ENCODE data around the gene NOD1. TPM values are rescaled to one million over a fixed set of nuclear protein-coding genes. Genes with fewer than 3 reads are reported as not detected.
"Not testable (repeated sequence)": the region's sequence is repeated elsewhere in the genome, so short reads cannot be mapped to it uniquely, and the experiment has no call there.

NOD1 gene
- 5.4 and 7.0 TPM in 2 replicates for total RNA-seq (2022)
- Bru-seq, nascent RNA: percentile 56 among the genes with signal in this experiment
- BruChase-seq, experiment 1, labeled RNA remaining after a 2-hour chase: percentile 55 among the genes with signal in this experiment
- BruChase-seq, experiment 2, labeled RNA remaining after a 6-hour chase: percentile 52 among the genes with signal in this experiment
- long read RNA-seq, partial matches to known transcripts: 2 of 8 reads
- long read RNA-seq, other reads (novel, unspliced or antisense): 5 of 8 reads

GRCh38 chr7:30478349-30479201 is at the start of gene NOD1:
Gene NOD1 (minus strand): TSS chr7:30478784. CDS start chr7:30456921, 21,863 bp downstream.
- peak; percentile 72 to 84 for DNase-seq
- intact Hi-C loops (cut with micrococcal nuclease; ENCODE audit: unreplicated experiment): loop anchor here (2.0 to 10.0 kb wide), 3 partner anchors 26 to 194 kb away; partner anchors contain the start of genes GGCT and ZNRF2
- H3K4me1 ChIP-seq: 0 out of 2 replicates have a peak, but pooled peaks cover 10% of the 10 kb centered on the region
- peak in 1 of 2 experiments; percentile 1 for TF ChIP-seq CTCF (IDR thresholded peaks at IDR 0.05; ENCODE audit: insufficient read depth in 1 of 2, low read depth in 1 of 2, low read length in 1 of 2, severe bottlenecking in 1 of 2, unreplicated experiment in 1 of 2)
- Mint-ChIP-seq H3K9me3 (ENCODE audit: unreplicated experiment) (no peaks in the 10 kb centered on the region), H3K36me3 (ENCODE audit: insufficient read depth, unreplicated experiment) (no peaks in the 10 kb centered on the region), H3K4me3 (ENCODE audit: unreplicated experiment) (peak within 1 kb of the TSS; percentile 82), H3K27ac (ENCODE audit: unreplicated experiment) (peak within 1 kb of the TSS; percentile 55), H3K27me3 (ENCODE audit: insufficient read depth, unreplicated experiment) (no peaks in the 10 kb centered on the region), H3K4me1 (ENCODE audit: low read depth, unreplicated experiment) (peaks cover 10% of the 10 kb centered on the region)
- CTCF ChIA-PET: interaction anchor here (1.1 to 1.4 kb wide), 2 partner anchors 9 to 13 kb away, joined by 3 to 4 read pairs; no protein-coding TSS in a partner anchor
- POLR2A ChIA-PET: no interaction called here
- H3K4me3 ChIP-seq (ENCODE audit: low read depth, low read length): peak within 1 kb of the TSS; percentile 61
- H3K36me3 ChIP-seq (ENCODE audit: control insufficient read depth, insufficient read depth, low read length): no peaks in the 10 kb centered on the region
- BruUV-seq (replicated peaks): no TSS peak
- no peaks in the 10 kb centered on the region for H3K9me3 ChIP-seq
- H3K27me3 ChIP-seq (replicated peaks; ENCODE audit: control insufficient read depth, insufficient read depth, low read length): no peaks in the 10 kb centered on the region

GRCh38 chr7:30527297-30527696 is 48.7 kb upstream of the NOD1 start:
- H3K36me3 ChIP-seq (ENCODE audit: control insufficient read depth, insufficient read depth, low read length); H3K27ac Mint-ChIP-seq (ENCODE audit: unreplicated experiment); H3K9me3 Mint-ChIP-seq (ENCODE audit: unreplicated experiment); POLR2A ChIA-PET; H3K27me3 Mint-ChIP-seq (ENCODE audit: insufficient read depth, unreplicated experiment); H3K9me3 ChIP-seq; H3K36me3 Mint-ChIP-seq (ENCODE audit: insufficient read depth, unreplicated experiment); intact Hi-C loops (cut with micrococcal nuclease; ENCODE audit: unreplicated experiment); H3K4me3 Mint-ChIP-seq (ENCODE audit: unreplicated experiment); CTCF ChIA-PET; H3K4me3 ChIP-seq (ENCODE audit: low read depth, low read length); H3K27me3 ChIP-seq (replicated peaks; ENCODE audit: control insufficient read depth, insufficient read depth, low read length); H3K4me1 Mint-ChIP-seq (ENCODE audit: low read depth, unreplicated experiment); DNase-seq; BruUV-seq (replicated peaks): not testable (repeated sequence)
- H3K4me1 ChIP-seq: peaks cover 12% of the 10 kb centered on the region

GRCh38 chr7:30526163-30526562 is 47.6 kb upstream of the NOD1 start:
- no peak for TF ChIP-seq CTCF (IDR thresholded peaks at IDR 0.05; ENCODE audit: insufficient read depth in 1 of 2, low read depth in 1 of 2, low read length in 1 of 2, severe bottlenecking in 1 of 2, unreplicated experiment in 1 of 2)
- peaks cover 23% of the 10 kb centered on the region for H3K4me1 ChIP-seq
- DNase-seq: no peak
- Mint-ChIP-seq H3K27me3 (ENCODE audit: insufficient read depth, unreplicated experiment) (no peaks in the 10 kb centered on the region), H3K9me3 (ENCODE audit: unreplicated experiment) (peaks cover 9% of the 10 kb centered on the region), H3K36me3 (ENCODE audit: insufficient read depth, unreplicated experiment) (no peaks in the 10 kb centered on the region), H3K27ac (ENCODE audit: unreplicated experiment) (no peak overlapping the region), H3K4me1 (ENCODE audit: low read depth, unreplicated experiment) (peaks cover 13% of the 10 kb centered on the region), H3K4me3 (ENCODE audit: unreplicated experiment) (no peak overlapping the region)
- CTCF ChIA-PET: no interaction called here
- no peaks in the 10 kb centered on the region for H3K9me3 ChIP-seq
- no peaks in the 10 kb centered on the region for H3K36me3 ChIP-seq (ENCODE audit: control insufficient read depth, insufficient read depth, low read length)
- H3K27me3 ChIP-seq (replicated peaks; ENCODE audit: control insufficient read depth, insufficient read depth, low read length): no peaks in the 10 kb centered on the region
- no TSS peak for BruUV-seq (replicated peaks)
- H3K4me3 ChIP-seq (ENCODE audit: low read depth, low read length): no peak overlapping the region
- POLR2A ChIA-PET: no interaction called here
- intact Hi-C loops (cut with micrococcal nuclease; ENCODE audit: unreplicated experiment): no loop called here
